HG03159 (cell line): ENCODE results near the gene NLRC5.
"Not testable (repeated sequence)": the region's sequence is repeated elsewhere in the genome, so short reads cannot be mapped to it uniquely, and the experiment has no call there.

Experiments
- ATAC-seq: cut with Tn5 transposase; IDR thresholded peaks from one replicate; pipeline ENCODE4 v1.9.1; 2021; ENCODE audit warnings: mild to moderate bottlenecking, moderate library complexity; ENCODE audit not compliant: unreplicated experiment

The NLRC5 gene

DNA sequence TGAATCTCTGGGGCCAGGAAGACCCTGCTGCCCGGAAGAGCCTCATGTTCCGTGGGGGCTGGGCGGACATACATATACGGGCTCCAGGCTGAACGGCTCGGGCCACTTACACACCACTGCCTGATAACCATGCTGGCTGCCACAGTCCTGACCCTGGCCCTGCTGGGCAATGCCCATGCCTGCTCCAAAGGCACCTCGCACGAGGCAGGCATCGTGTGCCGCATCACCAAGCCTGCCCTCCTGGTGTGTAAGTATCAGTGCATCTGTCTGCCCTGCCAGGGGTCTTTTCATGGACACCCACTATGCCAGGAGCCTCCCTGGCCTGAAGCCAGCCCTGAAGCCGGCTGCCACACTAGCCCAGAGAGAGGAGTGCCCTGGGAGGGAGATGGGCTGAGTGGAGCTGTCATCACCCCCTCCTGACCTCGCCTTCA, 27.5 kb upstream of the NLRC5 start, which contains the start of gene CETP:
Gene CETP, plus strand, starts transcription at position 100 of the 431 bp plus-strand sequence. Its CDS starts 30 bp downstream, at position 130.
- no peak for ATAC-seq

GRCh38 chr16:56964243-56965148, 24.9 kb upstream of the NLRC5 start:
- no peak for ATAC-seq

DNA sequence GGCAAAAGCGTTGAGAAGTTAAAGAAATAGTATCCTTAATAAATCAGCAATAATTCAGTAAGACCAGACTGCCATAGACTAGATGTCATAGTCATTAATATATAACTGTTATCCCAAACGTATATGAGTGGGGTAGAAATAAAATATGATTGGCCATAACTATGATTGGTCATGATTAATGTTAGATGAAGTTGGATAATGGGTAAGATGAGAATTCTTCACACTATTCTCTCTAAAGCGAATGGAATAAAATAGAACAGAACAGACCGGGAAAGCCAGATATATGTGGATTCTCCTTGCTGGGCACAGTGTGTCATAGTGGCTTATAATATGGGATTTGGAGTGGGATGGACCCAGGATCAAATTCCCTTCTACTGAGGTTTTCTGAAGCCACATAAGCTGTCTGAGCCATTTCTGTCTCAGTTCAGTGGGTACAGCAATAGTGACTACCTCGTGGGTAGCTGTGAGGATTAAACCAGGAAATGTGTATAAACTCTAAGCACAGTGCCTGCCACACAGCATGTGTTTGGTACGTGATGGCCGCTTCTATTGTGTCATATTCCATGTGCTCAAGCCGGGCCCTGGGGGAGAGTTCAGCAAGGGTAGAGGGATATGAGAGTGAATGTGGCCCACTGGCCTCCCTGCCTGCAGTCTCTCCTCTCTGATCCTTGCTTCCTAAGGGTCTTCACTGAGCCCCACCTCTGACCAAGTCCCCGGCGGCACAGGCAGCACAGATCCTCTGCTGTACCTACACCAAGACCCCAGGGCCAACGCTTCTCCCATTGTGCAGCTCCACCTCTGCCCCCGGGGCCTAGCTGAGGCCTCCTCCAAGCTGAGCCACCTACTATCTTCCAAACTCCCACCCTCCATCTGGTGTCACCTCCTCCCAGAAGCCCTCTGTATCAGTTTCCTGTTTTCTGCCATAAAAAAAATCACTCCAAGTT, 23.9 kb upstream of the NLRC5 start:
- ATAC-seq: no peak

- ATAC-seq: no peak
Measured at GRCh38 chr16:56966093-56966475, 23.3 kb upstream of the NLRC5 start.

DNA sequence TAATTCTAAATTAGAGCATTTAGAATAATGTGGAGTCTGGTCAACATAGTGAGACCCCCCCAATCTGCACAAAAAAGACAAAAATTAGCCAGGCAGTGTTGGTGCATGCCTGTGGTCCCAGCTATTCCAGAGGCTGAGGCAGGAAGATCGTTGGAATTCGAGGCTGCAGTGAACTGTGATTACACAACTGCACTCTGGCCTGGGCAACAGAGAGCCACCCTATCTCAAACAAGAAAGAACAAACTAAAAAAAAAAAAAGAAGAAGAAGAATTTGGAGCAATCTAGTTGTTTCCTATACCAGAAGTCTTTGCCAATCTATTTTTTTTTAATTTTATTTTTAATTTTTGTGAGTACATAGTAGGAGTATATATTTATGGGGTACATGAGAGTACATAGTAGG, 21.6 kb upstream of the NLRC5 start:
- ATAC-seq: no peak

GRCh38 chr16:56969769-56970168, 19.6 kb upstream of the NLRC5 start:
- ATAC-seq: no peak

- ATAC-seq: peak; percentile 67
Measured at GRCh38 chr16:56970934-56971767, 18.2 kb upstream of the NLRC5 start.

DNA sequence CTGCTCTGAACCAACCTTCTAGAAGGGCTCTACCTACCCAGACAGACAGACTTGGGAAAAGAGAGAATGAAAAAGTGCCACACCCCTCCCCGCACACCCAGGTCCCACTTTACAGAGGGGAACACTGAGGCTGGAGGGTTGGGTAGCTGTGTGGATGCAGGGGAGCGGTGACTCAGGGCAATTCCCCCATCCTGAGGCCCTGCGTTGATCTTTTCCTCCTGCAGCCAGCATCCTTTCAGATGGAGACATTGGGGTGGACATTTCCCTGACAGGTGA, 17.7 kb upstream of the NLRC5 start:
- ATAC-seq: no peak

DNA sequence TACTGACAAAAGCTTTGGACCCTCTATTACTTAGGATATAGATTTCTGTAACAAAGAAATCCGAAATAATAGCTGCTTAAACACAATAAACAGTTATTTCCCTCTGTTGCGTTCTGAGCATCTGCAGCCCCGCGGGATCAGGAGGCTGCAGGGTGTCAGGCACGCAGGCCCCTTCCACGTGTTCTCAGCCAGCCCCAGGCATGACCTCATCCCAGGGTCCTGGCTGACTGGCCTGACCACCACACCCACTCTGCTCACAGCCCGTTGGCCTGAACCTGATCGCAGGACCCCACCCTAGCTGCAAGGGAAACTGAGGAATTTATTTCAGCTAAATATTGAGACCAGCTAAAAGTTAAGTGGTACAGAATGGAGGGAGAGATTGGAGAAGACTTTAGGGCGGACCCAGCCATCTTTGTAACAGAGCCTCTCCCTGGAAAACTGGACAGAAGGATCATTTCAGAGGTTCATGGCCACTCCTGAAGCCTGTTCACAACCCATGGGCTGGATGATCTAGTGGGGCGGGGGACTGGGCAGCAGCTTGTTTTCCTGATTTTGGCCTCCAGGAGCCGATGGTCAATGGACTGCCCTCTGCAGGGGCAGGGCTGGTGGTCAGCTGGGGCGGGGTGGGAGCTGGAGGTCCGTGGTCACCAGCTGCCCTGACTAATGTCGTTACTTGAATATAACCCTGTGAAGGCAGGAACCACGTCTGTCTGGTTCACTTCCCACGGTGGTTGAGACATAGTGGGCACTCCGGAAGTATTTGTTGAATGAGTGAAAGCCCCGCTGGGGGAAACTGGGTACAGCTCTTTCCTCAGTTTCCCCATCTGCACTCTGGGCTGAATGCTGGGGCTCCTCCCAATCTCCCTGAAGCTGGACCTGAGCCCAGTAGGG, 16.7 kb upstream of the NLRC5 start:
- ATAC-seq: no peak

DNA sequence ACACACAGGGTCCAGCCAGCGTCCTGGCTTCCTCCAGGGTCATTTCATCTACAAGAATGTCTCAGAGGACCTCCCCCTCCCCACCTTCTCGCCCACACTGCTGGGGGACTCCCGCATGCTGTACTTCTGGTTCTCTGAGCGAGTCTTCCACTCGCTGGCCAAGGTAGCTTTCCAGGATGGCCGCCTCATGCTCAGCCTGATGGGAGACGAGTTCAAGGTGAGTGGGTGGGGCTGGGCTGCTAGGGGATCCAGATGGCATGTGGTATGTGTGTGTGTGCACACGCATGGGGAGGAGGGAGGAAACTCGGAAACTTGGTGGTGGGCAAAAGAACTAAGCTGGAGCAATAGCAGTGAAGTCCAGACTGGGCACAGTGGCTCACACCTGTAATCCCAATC, 16.1 kb upstream of the NLRC5 start:
- ATAC-seq: no peak

DNA sequence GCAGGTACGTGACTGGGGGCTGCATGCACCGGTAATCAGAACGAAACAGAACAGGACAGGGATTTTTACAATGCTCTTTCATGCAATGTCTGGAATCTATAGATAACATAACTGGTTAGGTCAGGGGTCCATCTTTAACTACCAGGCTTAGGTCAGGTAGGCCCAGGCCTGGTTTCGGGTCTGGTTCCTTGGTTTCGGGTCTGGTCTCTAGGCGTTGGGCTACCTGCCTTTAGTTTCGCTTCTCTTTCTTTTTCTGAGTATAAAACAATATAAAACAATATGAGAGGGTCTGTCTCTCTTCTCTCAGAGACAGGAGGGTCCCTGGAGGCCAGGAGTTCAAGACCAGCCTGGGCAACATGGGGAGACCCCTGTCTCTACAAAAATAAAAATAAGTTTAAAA, 15.5 kb upstream of the NLRC5 start:
- not testable (repeated sequence) for ATAC-seq

GRCh38 chr16:56974549-56975300, 14.6 kb upstream of the NLRC5 start:
- no peak for ATAC-seq

GRCh38 chr16:56975714-56976113, 13.6 kb upstream of the NLRC5 start:
- ATAC-seq: no peak

DNA sequence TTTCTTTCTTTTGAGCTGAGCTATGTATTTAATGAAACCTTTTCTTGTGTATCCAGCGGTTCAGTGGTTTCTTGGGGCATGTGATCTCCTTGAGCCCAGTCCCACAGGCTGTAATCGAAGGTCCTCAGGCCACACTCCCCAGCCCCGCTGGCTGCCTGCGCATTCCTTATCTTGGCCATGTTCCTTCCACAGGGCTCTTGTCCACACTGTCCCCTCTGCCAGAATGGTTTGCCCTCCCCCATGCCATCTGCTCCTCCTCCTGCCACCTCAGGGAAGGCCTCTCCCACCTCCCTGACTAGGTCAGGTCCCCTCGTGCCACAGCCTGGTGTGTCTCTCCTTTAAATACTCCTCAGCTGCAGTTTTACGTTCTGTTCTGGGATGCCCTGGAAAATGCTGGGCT, 12.1 kb upstream of the NLRC5 start:
- ATAC-seq: no peak

GRCh38 chr16:56977823-56978430, 11.4 kb upstream of the NLRC5 start:
- no peak for ATAC-seq

GRCh38 chr16:56980201-56980535, 9.2 kb upstream of the NLRC5 start:
- ATAC-seq: no peak

DNA sequence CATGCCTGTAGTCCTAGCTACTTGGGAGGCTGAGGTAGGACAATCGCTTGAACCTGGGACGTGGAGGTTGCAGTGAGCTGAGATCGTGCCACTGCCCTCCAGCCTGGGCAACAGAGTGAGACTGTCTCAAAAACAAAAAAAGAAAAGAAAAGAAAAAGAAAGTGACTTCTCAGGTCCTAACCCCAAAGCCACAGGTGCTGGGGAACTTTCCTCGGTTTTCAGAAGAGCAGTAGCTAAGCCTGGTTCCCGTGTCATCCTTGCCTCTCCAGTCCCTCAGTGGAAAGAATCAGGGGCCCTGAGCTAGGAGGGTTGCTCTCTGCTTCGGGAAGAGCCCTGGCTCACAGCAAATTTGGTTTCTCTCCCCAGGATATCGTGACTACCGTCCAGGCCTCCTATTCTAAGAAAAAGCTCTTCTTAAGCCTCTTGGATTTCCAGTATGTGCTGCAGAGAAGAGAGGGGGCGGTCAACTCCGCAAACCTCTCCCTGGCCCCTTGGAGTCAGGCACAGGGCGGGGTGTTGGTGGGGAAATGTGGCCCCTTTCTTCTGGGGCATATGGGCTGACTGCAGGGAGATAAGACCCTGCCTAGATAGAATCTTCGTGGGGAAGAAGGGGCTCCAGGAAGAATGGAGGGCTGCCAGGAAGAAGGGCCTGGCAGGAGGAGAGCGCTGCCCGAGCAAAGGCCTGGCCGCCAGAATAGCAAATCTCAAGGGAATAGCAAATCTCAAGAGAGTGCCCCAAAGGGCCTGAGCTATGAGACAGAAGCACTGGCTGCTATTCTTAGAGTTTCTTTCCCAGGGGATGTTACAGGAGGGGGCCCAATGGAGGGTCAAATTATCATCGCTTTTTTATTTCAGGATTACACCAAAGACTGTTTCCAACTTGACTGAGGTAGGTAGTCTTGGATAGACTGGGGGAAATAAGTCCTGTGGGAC, 8.3 kb upstream of the NLRC5 start:
- ATAC-seq: no peak

DNA sequence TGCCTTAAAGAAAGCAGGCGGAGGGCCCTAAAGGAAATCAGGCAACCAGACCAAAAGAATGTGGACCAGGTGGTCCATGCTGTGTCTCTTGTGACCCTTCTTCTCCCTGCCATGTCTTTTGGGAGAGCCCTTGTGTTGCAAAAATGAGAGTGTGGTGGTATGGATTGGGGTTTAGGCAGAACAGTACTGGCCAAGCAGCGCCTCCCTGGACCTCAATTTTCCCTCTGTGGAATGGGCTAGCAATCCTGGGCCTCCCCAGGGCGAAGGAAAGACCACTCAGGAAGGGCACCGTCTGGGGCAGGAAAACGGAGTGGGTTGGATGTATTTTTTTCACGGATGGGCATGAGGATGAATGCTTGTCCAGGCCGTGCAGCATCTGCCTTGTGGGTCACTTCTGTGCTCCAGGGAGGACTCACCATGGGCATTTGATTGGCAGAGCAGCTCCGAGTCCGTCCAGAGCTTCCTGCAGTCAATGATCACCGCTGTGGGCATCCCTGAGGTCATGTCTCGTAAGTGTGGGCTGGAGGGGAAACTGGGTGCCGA, 7.6 kb upstream of the NLRC5 start:
- ATAC-seq: no peak
